MM.1S (cell line): ENCODE results near the gene PACRG.

Experiments
- CTCF ChIP-seq: fragments of 300-600 bp; sonication (generic); IDR thresholded peaks from 2 replicates; pipeline ENCODE4 v1.5.1; 2016; ENCODE audit warnings: antibody characterized with exemption, low read length, mixed read lengths
- EZH2 ChIP-seq: fragments of 300-600 bp; sonication (generic); optimal IDR thresholded peaks from 2 replicates; pipeline ENCODE3; 2017; ENCODE audit warnings: low read depth, mild to moderate bottlenecking, antibody characterized with exemption, low read length, mixed read lengths

- TF ChIP-seq CTCF = no peak
- TF ChIP-seq EZH2 = no peak
Observed at GRCh38 chr6:163309491-163310026, 581.8 kb downstream of the PACRG start.
